Panc1 (cell line): ENCODE data around the gene ABHD14A. TPM values are rescaled to one million over a fixed set of nuclear protein-coding genes. Genes with fewer than 3 reads are reported as not detected.

Experiments
- ATAC-seq: fragments of 200-7000 bp; cut with Tn5 transposase; 2 replicates; pipeline ENCODE4 v1.9.1; 2020; ENCODE audit warnings: mild to moderate bottlenecking, moderate library complexity
- BruUV-seq: library from RNA; stranded (reverse); fragments of 400-500 nt; replicated peaks from 2 replicates; lab custom pipeline; 2021; lab: Mats Ljungman, UMichigan
- CTCF ChIA-PET: fragments of 300-600 bp; sonication (Branson Sonifier 250); formaldehyde crosslinking; loops from one replicate; lab custom pipeline; 2022; ENCODE audit warnings: antibody characterized with exemption; lab: Charles Lee
- POLR2A ChIA-PET: fragments of 300-600 bp; sonication (Branson Sonifier 250); formaldehyde crosslinking; loops from one replicate; lab custom pipeline; 2022; ENCODE audit warnings: antibody characterized with exemption; lab: Charles Lee
- DNase-seq: peaks from one replicate; pipeline ENCODE4 v3.0.0-alpha.2; 2010; ENCODE audit warnings: low read depth, low spot score
- H3K27ac ChIP-seq: 2 replicates; pipeline ENCODE4 v1.5.1; 2011; ENCODE audit warnings: mild to moderate bottlenecking, low read length, inconsistent platforms
- H3K27me3 ChIP-seq: fragments of 200-500 bp; sonication (Bioruptor generic); 2 replicates; pipeline ENCODE4 v1.6.0; 2014; ENCODE audit warnings: low read length, inconsistent platforms; ENCODE audit not compliant: control insufficient read depth, insufficient read depth
- H3K36me3 ChIP-seq: fragments of 200-500 bp; sonication (Bioruptor generic); 2 replicates; pipeline ENCODE4 v1.5.1; 2014; ENCODE audit warnings: inconsistent platforms, mild to moderate bottlenecking, low read length, moderate library complexity; ENCODE audit not compliant: control insufficient read depth, insufficient read depth
- H3K4me1 ChIP-seq: 2 replicates; pipeline ENCODE4 v1.5.1; 2011; ENCODE audit warnings: inconsistent platforms, mild to moderate bottlenecking, low read length, moderate library complexity; ENCODE audit not compliant: control insufficient read depth, insufficient read depth
- H3K4me3 ChIP-seq, 2 experiments: 2 replicates each; pipeline ENCODE4 v1.5.1; 2011 to 2012; ENCODE audit warnings: low read depth in 2 of 2, low read length in 2 of 2, mild to moderate bottlenecking in 2 of 2, inconsistent platforms in 1 of 2, moderate library complexity in 1 of 2
- H3K9me3 ChIP-seq: fragments of 200-500 bp; sonication (Bioruptor generic); 2 replicates; pipeline ENCODE4 v1.5.1; 2014; ENCODE audit warnings: low read depth, mild to moderate bottlenecking, inconsistent platforms, low read length, moderate library complexity; ENCODE audit not compliant: control insufficient read depth, insufficient read depth
- POLR2AphosphoS5 ChIP-seq: IDR thresholded peaks from 2 replicates; pipeline ENCODE4 v1.6.1; 2012; ENCODE audit warnings: mild to moderate bottlenecking, low read depth, low read length, moderate library complexity
- SIN3A ChIP-seq: IDR thresholded peaks from 2 replicates; pipeline ENCODE4 v1.6.1; 2012; ENCODE audit warnings: low read depth, mild to moderate bottlenecking, low read length, moderate library complexity, borderline replicate concordance; ENCODE audit not compliant: insufficient read depth
- TCF7L2 ChIP-seq: IDR thresholded peaks from 2 replicates; pipeline ENCODE4 v1.6.1; 2011; ENCODE audit warnings: mild to moderate bottlenecking, low read depth, low read length, inconsistent platforms
- in situ Hi-C: cut with HindIII; loops from 2 replicates; pipeline ENCODE4 v1.10.0; 2016; ENCODE audit warnings: low sequenced_read_pairs, low pct_unique_long_range_greater_than_20kb
- intact Hi-C: fragments of 100-400 bp; cut with micrococcal nuclease; formaldehyde crosslinking; loops from one replicate; pipeline ENCODE4 v1.10.0; 2022; ENCODE audit not compliant: unreplicated experiment
- total RNA-seq: library from RNA; stranded (reverse); gene quantifications from one replicate; pipeline ENCODE4 v1.2.1, GENCODE V29; 2021; ENCODE audit not compliant: unreplicated experiment
- TF ChIP-seq, protein P1 (sequence below): fragments of 450-650 bp; IDR thresholded peaks from 2 replicates; pipeline ENCODE4 v1.5.1; 2017; ENCODE audit warnings: mild to moderate bottlenecking
- TF ChIP-seq, protein P2 (sequence below), 2 experiments: IDR thresholded peaks; 2 replicates each; pipeline ENCODE4 v1.6.1; 2011 to 2012; ENCODE audit warnings: low read depth in 2 of 2, control low read depth in 1 of 2, low read length in 1 of 2, mild to moderate bottlenecking in 1 of 2, moderate library complexity in 1 of 2; ENCODE audit not compliant: insufficient read depth in 1 of 2

ABHD14A gene
- total RNA-seq, 1 experiment from 2014 or later = 11.3 TPM

DNA sequence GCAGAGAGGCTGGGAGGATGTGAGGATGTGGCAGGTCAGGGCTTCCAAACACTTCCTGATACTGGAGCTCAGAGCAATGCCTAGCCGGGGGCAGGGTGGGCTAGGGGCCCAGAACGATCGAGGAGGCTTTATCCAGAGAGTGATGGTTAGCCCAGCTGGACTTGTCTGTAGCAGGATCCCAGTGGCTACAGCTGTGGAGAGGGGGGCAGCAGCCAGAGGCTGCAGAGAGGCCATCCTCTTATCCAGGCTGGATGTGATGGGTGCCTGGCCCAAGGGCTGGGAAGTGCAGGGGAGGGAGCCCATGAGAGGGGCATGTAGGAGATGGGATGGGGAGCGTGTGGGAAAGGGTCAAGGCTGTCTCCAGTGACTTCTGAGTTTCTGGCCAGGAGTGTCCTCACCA, 28.1 kb upstream of the ABHD14A start:
- TF ChIP-seq, protein P1, sequence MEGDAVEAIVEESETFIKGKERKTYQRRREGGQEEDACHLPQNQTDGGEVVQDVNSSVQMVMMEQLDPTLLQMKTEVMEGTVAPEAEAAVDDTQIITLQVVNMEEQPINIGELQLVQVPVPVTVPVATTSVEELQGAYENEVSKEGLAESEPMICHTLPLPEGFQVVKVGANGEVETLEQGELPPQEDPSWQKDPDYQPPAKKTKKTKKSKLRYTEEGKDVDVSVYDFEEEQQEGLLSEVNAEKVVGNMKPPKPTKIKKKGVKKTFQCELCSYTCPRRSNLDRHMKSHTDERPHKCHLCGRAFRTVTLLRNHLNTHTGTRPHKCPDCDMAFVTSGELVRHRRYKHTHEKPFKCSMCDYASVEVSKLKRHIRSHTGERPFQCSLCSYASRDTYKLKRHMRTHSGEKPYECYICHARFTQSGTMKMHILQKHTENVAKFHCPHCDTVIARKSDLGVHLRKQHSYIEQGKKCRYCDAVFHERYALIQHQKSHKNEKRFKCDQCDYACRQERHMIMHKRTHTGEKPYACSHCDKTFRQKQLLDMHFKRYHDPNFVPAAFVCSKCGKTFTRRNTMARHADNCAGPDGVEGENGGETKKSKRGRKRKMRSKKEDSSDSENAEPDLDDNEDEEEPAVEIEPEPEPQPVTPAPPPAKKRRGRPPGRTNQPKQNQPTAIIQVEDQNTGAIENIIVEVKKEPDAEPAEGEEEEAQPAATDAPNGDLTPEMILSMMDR = no peak
- TF ChIP-seq, protein P2, sequence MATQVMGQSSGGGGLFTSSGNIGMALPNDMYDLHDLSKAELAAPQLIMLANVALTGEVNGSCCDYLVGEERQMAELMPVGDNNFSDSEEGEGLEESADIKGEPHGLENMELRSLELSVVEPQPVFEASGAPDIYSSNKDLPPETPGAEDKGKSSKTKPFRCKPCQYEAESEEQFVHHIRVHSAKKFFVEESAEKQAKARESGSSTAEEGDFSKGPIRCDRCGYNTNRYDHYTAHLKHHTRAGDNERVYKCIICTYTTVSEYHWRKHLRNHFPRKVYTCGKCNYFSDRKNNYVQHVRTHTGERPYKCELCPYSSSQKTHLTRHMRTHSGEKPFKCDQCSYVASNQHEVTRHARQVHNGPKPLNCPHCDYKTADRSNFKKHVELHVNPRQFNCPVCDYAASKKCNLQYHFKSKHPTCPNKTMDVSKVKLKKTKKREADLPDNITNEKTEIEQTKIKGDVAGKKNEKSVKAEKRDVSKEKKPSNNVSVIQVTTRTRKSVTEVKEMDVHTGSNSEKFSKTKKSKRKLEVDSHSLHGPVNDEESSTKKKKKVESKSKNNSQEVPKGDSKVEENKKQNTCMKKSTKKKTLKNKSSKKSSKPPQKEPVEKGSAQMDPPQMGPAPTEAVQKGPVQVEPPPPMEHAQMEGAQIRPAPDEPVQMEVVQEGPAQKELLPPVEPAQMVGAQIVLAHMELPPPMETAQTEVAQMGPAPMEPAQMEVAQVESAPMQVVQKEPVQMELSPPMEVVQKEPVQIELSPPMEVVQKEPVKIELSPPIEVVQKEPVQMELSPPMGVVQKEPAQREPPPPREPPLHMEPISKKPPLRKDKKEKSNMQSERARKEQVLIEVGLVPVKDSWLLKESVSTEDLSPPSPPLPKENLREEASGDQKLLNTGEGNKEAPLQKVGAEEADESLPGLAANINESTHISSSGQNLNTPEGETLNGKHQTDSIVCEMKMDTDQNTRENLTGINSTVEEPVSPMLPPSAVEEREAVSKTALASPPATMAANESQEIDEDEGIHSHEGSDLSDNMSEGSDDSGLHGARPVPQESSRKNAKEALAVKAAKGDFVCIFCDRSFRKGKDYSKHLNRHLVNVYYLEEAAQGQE (IDR thresholded peaks at IDR 0.05; ENCODE audit: insufficient read depth in 1 of 2, low read depth in 2 of 2, low read length in 1 of 2) = no peak
- TF ChIP-seq POLR2AphosphoS5 (no peak), TCF7L2 (no peak), SIN3A (no peak)
- Histone ChIP-seq H3K9me3 (no peaks in the 10 kb centered on the region), H3K4me1 (peaks cover 7% of the 10 kb centered on the region; the same call in 1 of the 2 replicates), H3K27ac (no peak overlapping the region), H3K27me3 (no peaks in the 10 kb centered on the region), H3K36me3 (no peaks in the 10 kb centered on the region; the same call in 1 of the 2 replicates), H3K4me3 (no peak overlapping the region)
- POLR2A ChIA-PET = interaction anchor here (0.6 kb wide), 1 partner anchor 11 kb away, joined by 3 read pairs; no protein-coding TSS in a partner anchor
- intact Hi-C loops (no loop called here), in situ Hi-C loops (no loop called here)
- ATAC-seq (no peak), DNase-seq (no peak)
- CTCF ChIA-PET = no interaction called here
- no TSS peak for BruUV-seq

DNA sequence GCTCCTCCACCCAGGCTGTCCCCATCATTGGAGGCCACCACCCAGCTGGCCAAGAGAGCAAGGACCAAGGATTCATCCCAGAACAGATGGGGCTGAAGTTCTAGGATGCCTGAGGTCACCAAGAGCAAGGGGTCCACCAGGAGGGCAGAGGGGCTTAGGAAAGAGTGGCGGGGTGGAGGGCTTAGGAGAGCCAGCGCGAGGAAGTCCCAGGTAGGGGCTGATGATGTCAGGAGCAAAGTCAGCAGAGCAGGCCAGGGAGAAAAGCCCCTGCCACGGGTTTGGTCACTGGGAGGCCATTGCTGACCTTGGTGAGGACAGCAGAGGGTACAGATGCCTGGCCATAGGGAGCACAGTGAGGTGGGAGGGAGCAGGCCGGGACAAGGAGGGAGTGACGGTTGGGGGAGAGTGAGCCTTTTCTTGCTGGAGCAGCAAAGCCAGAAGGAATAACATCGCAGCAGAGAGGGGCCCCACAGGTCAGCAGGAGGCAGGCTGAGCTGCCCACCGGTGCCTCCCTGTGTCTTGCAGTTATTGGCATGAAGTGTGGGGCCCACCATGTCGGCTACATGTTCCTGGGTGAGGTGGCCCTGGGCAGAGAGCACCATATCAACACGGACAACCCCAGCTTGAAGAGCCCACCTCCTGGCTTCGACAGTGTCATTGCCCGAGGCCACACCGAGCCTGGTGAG, 27.5 kb upstream of the ABHD14A start:
- in situ Hi-C loops = no loop called here
- ChIA-PET CTCF (no interaction called here), POLR2A (no interaction called here)

More for the DNA sequence above, 27.5 kb upstream of the ABHD14A start:
- ATAC-seq (no peak), DNase-seq (no peak)
- no TSS peak for BruUV-seq
- intact Hi-C loops = no loop called here
- H3K9me3 ChIP-seq = no peaks in the 10 kb centered on the region
- no peak overlapping the region for H3K27ac ChIP-seq
- peaks cover 7% of the 10 kb centered on the region; the same call in 1 of the 2 replicates for H3K4me1 ChIP-seq
- TF ChIP-seq, protein P2 (IDR thresholded peaks at IDR 0.05; ENCODE audit: insufficient read depth in 1 of 2, low read depth in 2 of 2, low read length in 1 of 2) = no peak
- TF ChIP-seq, protein P1 = no peak
- TF ChIP-seq SIN3A = no peak
- no peak for TF ChIP-seq TCF7L2
- no peak for TF ChIP-seq POLR2AphosphoS5
- no peak overlapping the region for H3K4me3 ChIP-seq
- H3K27me3 ChIP-seq = no peaks in the 10 kb centered on the region
- no peaks in the 10 kb centered on the region; the same call in 1 of the 2 replicates for H3K36me3 ChIP-seq
